HepG2 (cell line): ENCODE measurements around the gene KRABD2.

ENCODE experiments used
- ELK4 ChIP-seq: sonication (generic); formaldehyde crosslinking; IDR thresholded peaks from 2 replicates; pipeline ENCODE4 v1.9.0; 2021; ENCODE audit warnings: missing genetic modification reagents, borderline replicate concordance
- ETV5 ChIP-seq: IDR thresholded peaks from 2 replicates; pipeline ENCODE4 v1.6.1; 2018; ENCODE audit warnings: missing biosample characterization, missing genetic modification reagents, inconsistent platforms, borderline replicate concordance
- FOXK2 ChIP-seq: fragments of 450-650 bp; IDR thresholded peaks from 2 replicates; pipeline ENCODE4 v1.6.1; 2016
- GLI4 ChIP-seq: sonication (generic); formaldehyde crosslinking; IDR thresholded peaks from 2 replicates; pipeline ENCODE4 v1.5.1; 2020; ENCODE audit warnings: missing genetic modification reagents, mild to moderate bottlenecking, moderate library complexity, borderline replicate concordance
- HDAC1 ChIP-seq: sonication (generic); formaldehyde crosslinking; IDR thresholded peaks from 2 replicates; pipeline ENCODE4 v1.5.1; 2020; ENCODE audit warnings: mild to moderate bottlenecking, missing genetic modification reagents
- HIVEP1 ChIP-seq: sonication (generic); formaldehyde crosslinking; IDR thresholded peaks from 2 replicates; pipeline ENCODE4 v1.4.0; 2020; ENCODE audit warnings: mild to moderate bottlenecking, missing genetic modification reagents
- HMG20A ChIP-seq: IDR thresholded peaks from 2 replicates; pipeline ENCODE4 v1.6.1; 2016; ENCODE audit warnings: borderline replicate concordance
- HOXA3 ChIP-seq: sonication (generic); formaldehyde crosslinking; IDR thresholded peaks from 2 replicates; pipeline ENCODE4 v1.5.0; 2020; ENCODE audit warnings: missing genetic modification reagents
- IKZF1 ChIP-seq: fragments of 450-650 bp; IDR thresholded peaks from 2 replicates; pipeline ENCODE4 v1.7.1; 2016
- LCORL ChIP-seq, 2 experiments: fragments of 450-650 bp in 1 of 2; sonication (generic) in 1 of 2; formaldehyde crosslinking in 1 of 2; IDR thresholded peaks; 2 replicates each; pipeline versions ENCODE4 v1.5.0 to v1.6.1; 2017 to 2020; ENCODE audit warnings: antibody characterized with exemption in 1 of 2, missing genetic modification reagents in 1 of 2
- MBD4 ChIP-seq: IDR thresholded peaks from 2 replicates; pipeline ENCODE4 v1.6.1; 2012; ENCODE audit warnings: low read length, inconsistent platforms, borderline replicate concordance
- NFKB2 ChIP-seq: sonication (generic); formaldehyde crosslinking; IDR thresholded peaks from 2 replicates; pipeline ENCODE4 v1.4.0; 2020; ENCODE audit warnings: missing genetic modification reagents, borderline replicate concordance
- SMC3 ChIP-seq: IDR thresholded peaks from 2 replicates; pipeline ENCODE4 v1.6.1; 2011; ENCODE audit warnings: low read length, improper control_type of control experiment
- SRF ChIP-seq: IDR thresholded peaks from 2 replicates; pipeline ENCODE4 v1.6.1; 2011; ENCODE audit warnings: mild to moderate bottlenecking, low read depth, low read length, moderate library complexity
- THAP8 ChIP-seq: sonication (generic); formaldehyde crosslinking; IDR thresholded peaks from 2 replicates; pipeline ENCODE4 v1.5.1; 2020; ENCODE audit warnings: missing genetic modification reagents, mild to moderate bottlenecking, borderline replicate concordance
- THRA ChIP-seq: sonication (generic); formaldehyde crosslinking; IDR thresholded peaks from 2 replicates; pipeline ENCODE4 v1.4.0; 2020; ENCODE audit warnings: missing genetic modification reagents, borderline replicate concordance
- ZBTB26 ChIP-seq: IDR thresholded peaks from 2 replicates; pipeline ENCODE4 v1.6.1; 2016; ENCODE audit warnings: missing compliant biosample characterization, missing genetic modification reagents, borderline replicate concordance
- ZBTB42 ChIP-seq: sonication (generic); formaldehyde crosslinking; IDR thresholded peaks from 2 replicates; pipeline ENCODE4 v1.5.0; 2020; ENCODE audit warnings: mild to moderate bottlenecking, missing genetic modification reagents
- ZNF281 ChIP-seq: sonication (generic); formaldehyde crosslinking; IDR thresholded peaks from 2 replicates; pipeline ENCODE4 v1.4.0; 2020; ENCODE audit warnings: missing genetic modification reagents, borderline replicate concordance
- ZNF550 ChIP-seq: sonication (generic); formaldehyde crosslinking; IDR thresholded peaks from 2 replicates; pipeline ENCODE4 v1.4.0; 2020; ENCODE audit warnings: mild to moderate bottlenecking, missing genetic modification reagents, borderline replicate concordance

Gene KRABD2

GRCh38 chr17:8420041-8420934 lies 43.8 kb upstream of the KRABD2 start (continued):
- TF ChIP-seq MBD4 (peak; percentile 60; the same call in 1 of the 2 replicates), FOXK2 (peak; percentile 84), ZBTB42 (peak; percentile 99), THAP8 (CRISPR knock-in tag) (no peak), HIVEP1 (CRISPR knock-in tag) (no peak), ZNF550 (CRISPR knock-in tag) (no peak), THRA (CRISPR knock-in tag) (peak; percentile 92; the same call in 1 of the 2 replicates), HMG20A (CRISPR knock-in tag) (peak; percentile 98), ZNF281 (CRISPR knock-in tag) (peak; percentile 39; the same call in 1 of the 2 replicates), HOXA3 (CRISPR knock-in tag) (peak; percentile 90), ZBTB26 (CRISPR knock-in tag) (peak; percentile 64; the same call in 1 of the 2 replicates), ETV5 (CRISPR knock-in tag) (peak; percentile 81; the same call in 1 of the 2 replicates), GLI4 (CRISPR knock-in tag) (no peak), SRF (no peak), ELK4 (no peak), LCORL (IDR thresholded peaks at IDR 0.05) (peak; percentile 64; the same call in 1 of the 2 replicates), LCORL (CRISPR knock-in tag; IDR thresholded peaks at IDR 0.05) (peak; percentile 75; the same call in 1 of the 2 replicates), HDAC1 (CRISPR knock-in tag) (peak; percentile 93), SMC3 (peak; percentile 41; the same call in 1 of the 2 replicates), NFKB2 (CRISPR knock-in tag) (no peak), IKZF1 (no peak)
